Measurements from ENCODE around the gene DCX. TPM values are rescaled to one million over a fixed set of nuclear protein-coding genes. Genes with fewer than 3 reads are reported as not detected.

Gene DCX
- total RNA-seq, 1 donor from 2014 or later, result 3.7 TPM

GRCh38 chrX:111336141-111336540, 75.9 kb downstream of the DCX start:
- Histone ChIP-seq H3K4me1 (ENCODE audit: control insufficient read depth in 3 of 3, insufficient read depth in 3 of 3, low read length in 3 of 3) (no peaks in the 10 kb centered on the region), H3K27ac (ENCODE audit: low read depth, low read length) (no peak overlapping the region), H3K27me3 (ENCODE audit: control insufficient read depth in 3 of 3, insufficient read depth in 3 of 3, low read length in 3 of 3) (no peaks in the 10 kb centered on the region), H3K9me3 (ENCODE audit: control insufficient read depth in 3 of 3, low read length in 3 of 3) (no peaks in the 10 kb centered on the region), H3K36me3 (ENCODE audit: control insufficient read depth in 3 of 3, insufficient read depth in 3 of 3, low read length in 3 of 3) (no peaks in the 10 kb centered on the region), H3K4me3 (ENCODE audit: low read length in 3 of 3) (no peak overlapping the region), H3K9ac (ENCODE audit: low read depth in 1 of 3, low read length in 3 of 3) (no peak overlapping the region)

GRCh38 chrX:111329370-111329769, 82.6 kb downstream of the DCX start:
- no peaks in the 10 kb centered on the region for H3K4me1 ChIP-seq (ENCODE audit: control insufficient read depth in 3 of 3, insufficient read depth in 3 of 3, low read length in 3 of 3)
- no peaks in the 10 kb centered on the region for H3K36me3 ChIP-seq (ENCODE audit: control insufficient read depth in 3 of 3, insufficient read depth in 3 of 3, low read length in 3 of 3)
- peaks cover 0 to 6% (median 0%) of the 10 kb centered on the region in 3 donors for H3K27me3 ChIP-seq (ENCODE audit: control insufficient read depth in 3 of 3, insufficient read depth in 3 of 3, low read length in 3 of 3)
- H3K27ac ChIP-seq (ENCODE audit: low read depth, low read length), result no peak overlapping the region
- no peak overlapping the region for H3K4me3 ChIP-seq (ENCODE audit: low read length in 3 of 3)
- no peak overlapping the region for H3K9ac ChIP-seq (ENCODE audit: low read depth in 1 of 3, low read length in 3 of 3)
- no peaks in the 10 kb centered on the region for H3K9me3 ChIP-seq (ENCODE audit: control insufficient read depth in 3 of 3, low read length in 3 of 3)

GRCh38 chrX:111328858-111329257, 83.1 kb downstream of the DCX start:
- Histone ChIP-seq H3K4me1 (ENCODE audit: control insufficient read depth in 3 of 3, insufficient read depth in 3 of 3, low read length in 3 of 3) (no peaks in the 10 kb centered on the region), H3K4me3 (ENCODE audit: low read length in 3 of 3) (no peak overlapping the region), H3K9ac (ENCODE audit: low read depth in 1 of 3, low read length in 3 of 3) (no peak overlapping the region), H3K36me3 (ENCODE audit: control insufficient read depth in 3 of 3, insufficient read depth in 3 of 3, low read length in 3 of 3) (no peaks in the 10 kb centered on the region), H3K9me3 (ENCODE audit: control insufficient read depth in 3 of 3, low read length in 3 of 3) (no peaks in the 10 kb centered on the region), H3K27ac (ENCODE audit: low read depth, low read length) (no peak overlapping the region), H3K27me3 (ENCODE audit: control insufficient read depth in 3 of 3, insufficient read depth in 3 of 3, low read length in 3 of 3) (peaks cover 0 to 6% (median 0%) of the 10 kb centered on the region in 3 donors)

- no peak overlapping the region for H3K27ac ChIP-seq (ENCODE audit: low read depth, low read length)
- no peaks in the 10 kb centered on the region for H3K36me3 ChIP-seq (ENCODE audit: control insufficient read depth in 3 of 3, insufficient read depth in 3 of 3, low read length in 3 of 3)
- H3K4me1 ChIP-seq (ENCODE audit: control insufficient read depth in 3 of 3, insufficient read depth in 3 of 3, low read length in 3 of 3), result no peaks in the 10 kb centered on the region
- no peak overlapping the region for H3K4me3 ChIP-seq (ENCODE audit: low read length in 3 of 3)
- peaks cover 0 to 6% (median 0%) of the 10 kb centered on the region in 3 donors for H3K27me3 ChIP-seq (ENCODE audit: control insufficient read depth in 3 of 3, insufficient read depth in 3 of 3, low read length in 3 of 3)
- no peaks in the 10 kb centered on the region for H3K9me3 ChIP-seq (ENCODE audit: control insufficient read depth in 3 of 3, low read length in 3 of 3)
- H3K9ac ChIP-seq (ENCODE audit: low read depth in 1 of 3, low read length in 3 of 3), result no peak overlapping the region
Measured at GRCh38 chrX:111322231-111322855, 89.6 kb downstream of the DCX start.

DNA sequence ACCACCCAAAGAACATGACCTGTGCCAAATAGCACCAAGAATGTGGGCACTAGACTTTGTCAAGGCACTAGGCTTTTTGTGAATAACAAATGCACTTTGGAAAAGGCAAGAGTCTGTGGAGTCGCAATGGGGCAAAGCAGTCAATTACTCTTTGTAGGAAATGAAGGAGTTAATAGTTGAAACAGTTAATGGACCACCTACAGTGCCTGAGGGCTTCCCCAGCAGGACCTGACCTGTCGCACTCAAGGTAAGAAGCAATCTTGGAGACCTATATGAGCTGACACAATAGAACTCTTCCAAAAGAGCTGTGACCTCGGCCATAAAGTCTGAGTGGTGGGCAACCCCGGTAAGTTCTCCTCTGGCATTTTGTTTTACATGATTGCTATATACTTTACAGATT, 92.5 kb downstream of the DCX start:
- no peak overlapping the region for H3K9ac ChIP-seq (ENCODE audit: low read depth in 1 of 3, low read length in 3 of 3)

DNA sequence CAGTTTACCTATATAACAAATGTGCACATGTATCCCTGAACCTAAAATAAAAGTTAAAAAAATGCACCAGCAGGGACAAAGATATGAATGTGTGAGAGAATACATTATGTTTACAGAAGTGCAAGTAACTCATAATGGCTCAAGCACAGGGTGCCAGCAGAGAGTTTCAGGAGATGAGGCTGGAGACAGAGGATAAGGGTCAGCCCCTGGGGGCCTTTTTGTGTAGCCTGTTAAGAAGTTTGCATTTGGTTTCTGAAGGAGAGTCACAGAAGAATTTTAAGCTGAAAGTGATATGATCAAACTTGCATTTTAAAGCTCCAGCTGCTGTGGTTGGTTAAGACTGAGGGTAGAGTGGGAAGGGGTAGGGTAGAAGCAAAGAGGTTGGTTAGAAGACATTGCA, 93.1 kb downstream of the DCX start:
- Histone ChIP-seq H3K4me3 (ENCODE audit: low read length in 3 of 3) (no peak overlapping the region), H3K27me3 (ENCODE audit: control insufficient read depth in 3 of 3, insufficient read depth in 3 of 3, low read length in 3 of 3) (no peaks in the 10 kb centered on the region), H3K9ac (ENCODE audit: low read depth in 1 of 3, low read length in 3 of 3) (no peak overlapping the region), H3K36me3 (ENCODE audit: control insufficient read depth in 3 of 3, insufficient read depth in 3 of 3, low read length in 3 of 3) (no peaks in the 10 kb centered on the region), H3K4me1 (ENCODE audit: control insufficient read depth in 3 of 3, insufficient read depth in 3 of 3, low read length in 3 of 3) (no peaks in the 10 kb centered on the region), H3K9me3 (ENCODE audit: control insufficient read depth in 3 of 3, low read length in 3 of 3) (no peaks in the 10 kb centered on the region), H3K27ac (ENCODE audit: low read depth, low read length) (no peak overlapping the region)

More for the DNA sequence above, 92.5 kb downstream of the DCX start:
- H3K9me3 ChIP-seq (ENCODE audit: control insufficient read depth in 3 of 3, low read length in 3 of 3), result no peaks in the 10 kb centered on the region
- H3K27me3 ChIP-seq (ENCODE audit: control insufficient read depth in 3 of 3, insufficient read depth in 3 of 3, low read length in 3 of 3), result no peaks in the 10 kb centered on the region
- no peak overlapping the region for H3K4me3 ChIP-seq (ENCODE audit: low read length in 3 of 3)
- no peak overlapping the region for H3K27ac ChIP-seq (ENCODE audit: low read depth, low read length)
- no peaks in the 10 kb centered on the region for H3K36me3 ChIP-seq (ENCODE audit: control insufficient read depth in 3 of 3, insufficient read depth in 3 of 3, low read length in 3 of 3)
- H3K4me1 ChIP-seq (ENCODE audit: control insufficient read depth in 3 of 3, insufficient read depth in 3 of 3, low read length in 3 of 3), result no peaks in the 10 kb centered on the region

- no peaks in the 10 kb centered on the region for H3K9me3 ChIP-seq (ENCODE audit: control insufficient read depth in 3 of 3, low read length in 3 of 3)
- no peak overlapping the region for H3K9ac ChIP-seq (ENCODE audit: low read depth in 1 of 3, low read length in 3 of 3)
- no peaks in the 10 kb centered on the region for H3K36me3 ChIP-seq (ENCODE audit: control insufficient read depth in 3 of 3, insufficient read depth in 3 of 3, low read length in 3 of 3)
- H3K4me3 ChIP-seq (ENCODE audit: low read length in 3 of 3), result no peak overlapping the region
- no peaks in the 10 kb centered on the region for H3K4me1 ChIP-seq (ENCODE audit: control insufficient read depth in 3 of 3, insufficient read depth in 3 of 3, low read length in 3 of 3)
- H3K27me3 ChIP-seq (ENCODE audit: control insufficient read depth in 3 of 3, insufficient read depth in 3 of 3, low read length in 3 of 3), result no peaks in the 10 kb centered on the region
- no peak overlapping the region for H3K27ac ChIP-seq (ENCODE audit: low read depth, low read length)
Measured at GRCh38 chrX:111309083-111309482, 102.9 kb downstream of the DCX start.

GRCh38 chrX:111308039-111308438, 104.0 kb downstream of the DCX start:
- Histone ChIP-seq H3K4me1 (ENCODE audit: control insufficient read depth in 3 of 3, insufficient read depth in 3 of 3, low read length in 3 of 3) (no peaks in the 10 kb centered on the region), H3K27me3 (ENCODE audit: control insufficient read depth in 3 of 3, insufficient read depth in 3 of 3, low read length in 3 of 3) (no peaks in the 10 kb centered on the region), H3K9ac (ENCODE audit: low read depth in 1 of 3, low read length in 3 of 3) (no peak overlapping the region), H3K27ac (ENCODE audit: low read depth, low read length) (no peak overlapping the region), H3K4me3 (ENCODE audit: low read length in 3 of 3) (no peak overlapping the region), H3K36me3 (ENCODE audit: control insufficient read depth in 3 of 3, insufficient read depth in 3 of 3, low read length in 3 of 3) (no peaks in the 10 kb centered on the region), H3K9me3 (ENCODE audit: control insufficient read depth in 3 of 3, low read length in 3 of 3) (no peaks in the 10 kb centered on the region)

GRCh38 chrX:111302284-111302683, 109.7 kb downstream of the DCX start:
- Histone ChIP-seq H3K27me3 (ENCODE audit: control insufficient read depth in 3 of 3, insufficient read depth in 3 of 3, low read length in 3 of 3) (peaks cover 0 to 5% (median 0%) of the 10 kb centered on the region in 3 donors), H3K36me3 (ENCODE audit: control insufficient read depth in 3 of 3, insufficient read depth in 3 of 3, low read length in 3 of 3) (no peaks in the 10 kb centered on the region), H3K4me3 (ENCODE audit: low read length in 3 of 3) (no peak overlapping the region), H3K9me3 (ENCODE audit: control insufficient read depth in 3 of 3, low read length in 3 of 3) (no peaks in the 10 kb centered on the region), H3K4me1 (ENCODE audit: control insufficient read depth in 3 of 3, insufficient read depth in 3 of 3, low read length in 3 of 3) (no peaks in the 10 kb centered on the region), H3K27ac (ENCODE audit: low read depth, low read length) (no peak overlapping the region), H3K9ac (ENCODE audit: low read depth in 1 of 3, low read length in 3 of 3) (no peak overlapping the region)

DNA sequence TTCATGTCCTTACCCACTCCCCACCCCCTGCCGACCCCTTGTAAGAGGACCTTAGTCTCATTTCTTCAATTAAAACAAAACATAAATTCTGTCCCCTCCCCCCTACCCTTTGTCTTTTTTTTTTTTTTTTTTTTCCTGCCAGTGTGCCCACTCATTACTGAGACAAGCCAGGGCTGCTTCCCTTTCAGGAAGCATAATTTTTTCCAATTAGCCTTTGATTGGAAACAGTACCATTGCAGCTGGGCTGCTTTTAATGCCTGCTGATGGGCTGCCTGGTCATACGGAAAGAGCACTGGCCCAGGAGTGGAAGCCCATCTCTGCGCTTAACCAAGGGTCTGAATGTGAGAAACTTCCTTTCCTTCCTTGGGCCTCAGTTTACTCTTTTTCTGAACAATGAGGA, 123.2 kb downstream of the DCX start:
- no peaks in the 10 kb centered on the region for H3K36me3 ChIP-seq (ENCODE audit: control insufficient read depth in 3 of 3, insufficient read depth in 3 of 3, low read length in 3 of 3)

More for the DNA sequence above, 123.2 kb downstream of the DCX start:
- Histone ChIP-seq H3K27me3 (ENCODE audit: control insufficient read depth in 3 of 3, insufficient read depth in 3 of 3, low read length in 3 of 3) (peaks cover 0 to 13% (median 0%) of the 10 kb centered on the region in 3 donors), H3K27ac (ENCODE audit: low read depth, low read length) (no peak overlapping the region), H3K9me3 (ENCODE audit: control insufficient read depth in 3 of 3, low read length in 3 of 3) (no peaks in the 10 kb centered on the region), H3K4me1 (ENCODE audit: control insufficient read depth in 3 of 3, insufficient read depth in 3 of 3, low read length in 3 of 3) (no peaks in the 10 kb centered on the region), H3K4me3 (ENCODE audit: low read length in 3 of 3) (no peak overlapping the region), H3K9ac (ENCODE audit: low read depth in 1 of 3, low read length in 3 of 3) (no peak overlapping the region)

All from skeletal muscle tissue (tissue), 4 donors.